GM19328 (cell line): ENCODE data around the gene DGKZ.
"Not testable (repeated sequence)": the region's sequence is repeated elsewhere in the genome, so short reads cannot be mapped to it uniquely, and the experiment has no call there.

Source experiments
- ATAC-seq: cut with Tn5 transposase; IDR thresholded peaks from one replicate; pipeline ENCODE4 v1.9.1; 2021; ENCODE audit warnings: mild to moderate bottlenecking, moderate library complexity; ENCODE audit not compliant: unreplicated experiment

DGKZ gene, protein sequence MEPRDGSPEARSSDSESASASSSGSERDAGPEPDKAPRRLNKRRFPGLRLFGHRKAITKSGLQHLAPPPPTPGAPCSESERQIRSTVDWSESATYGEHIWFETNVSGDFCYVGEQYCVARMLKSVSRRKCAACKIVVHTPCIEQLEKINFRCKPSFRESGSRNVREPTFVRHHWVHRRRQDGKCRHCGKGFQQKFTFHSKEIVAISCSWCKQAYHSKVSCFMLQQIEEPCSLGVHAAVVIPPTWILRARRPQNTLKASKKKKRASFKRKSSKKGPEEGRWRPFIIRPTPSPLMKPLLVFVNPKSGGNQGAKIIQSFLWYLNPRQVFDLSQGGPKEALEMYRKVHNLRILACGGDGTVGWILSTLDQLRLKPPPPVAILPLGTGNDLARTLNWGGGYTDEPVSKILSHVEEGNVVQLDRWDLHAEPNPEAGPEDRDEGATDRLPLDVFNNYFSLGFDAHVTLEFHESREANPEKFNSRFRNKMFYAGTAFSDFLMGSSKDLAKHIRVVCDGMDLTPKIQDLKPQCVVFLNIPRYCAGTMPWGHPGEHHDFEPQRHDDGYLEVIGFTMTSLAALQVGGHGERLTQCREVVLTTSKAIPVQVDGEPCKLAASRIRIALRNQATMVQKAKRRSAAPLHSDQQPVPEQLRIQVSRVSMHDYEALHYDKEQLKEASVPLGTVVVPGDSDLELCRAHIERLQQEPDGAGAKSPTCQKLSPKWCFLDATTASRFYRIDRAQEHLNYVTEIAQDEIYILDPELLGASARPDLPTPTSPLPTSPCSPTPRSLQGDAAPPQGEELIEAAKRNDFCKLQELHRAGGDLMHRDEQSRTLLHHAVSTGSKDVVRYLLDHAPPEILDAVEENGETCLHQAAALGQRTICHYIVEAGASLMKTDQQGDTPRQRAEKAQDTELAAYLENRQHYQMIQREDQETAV

DNA sequence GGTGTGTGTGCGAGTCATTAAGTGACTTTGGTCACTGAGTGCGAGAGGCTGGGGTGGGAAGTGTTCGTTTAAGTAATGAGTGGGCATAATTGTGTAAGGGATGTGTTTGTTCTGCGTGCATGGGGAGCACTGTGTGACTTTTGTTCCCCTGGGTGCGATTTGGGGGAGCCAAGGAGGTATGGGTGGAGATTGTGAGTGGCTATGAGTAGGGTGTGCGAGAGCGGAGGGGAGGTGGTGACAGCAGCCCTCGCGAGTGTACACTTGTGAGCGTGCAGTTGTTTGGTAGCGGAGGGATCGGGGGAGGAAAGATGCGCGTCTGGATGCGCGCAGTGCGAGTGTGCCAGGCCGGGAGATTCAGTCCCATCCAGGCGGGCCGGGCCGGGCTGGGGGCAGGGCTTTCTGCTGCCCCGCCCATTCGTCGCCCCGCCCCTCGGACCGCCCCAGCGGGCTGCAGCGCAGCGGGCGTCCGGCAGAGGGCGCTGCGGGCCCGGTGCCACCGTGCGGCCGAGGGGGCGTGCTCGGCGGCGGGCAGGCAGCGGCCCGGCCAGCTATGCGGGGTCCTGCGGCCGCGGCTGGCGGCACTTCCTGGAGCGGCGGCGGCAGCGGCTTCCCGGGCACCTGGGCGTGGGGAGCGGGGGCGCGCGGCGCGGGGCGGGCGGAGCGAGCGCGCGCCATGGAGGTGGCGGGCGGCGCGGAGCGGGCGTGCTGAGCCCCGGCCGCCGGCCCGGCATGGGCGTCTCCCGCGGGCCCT, at the start of gene DGKZ:
TSS of gene DGKZ (plus strand) at position 578 of the 751 bp plus-strand sequence. CDS start 197 bp downstream, outside the sequence.
- ATAC-seq: peak; percentile 64

DNA sequence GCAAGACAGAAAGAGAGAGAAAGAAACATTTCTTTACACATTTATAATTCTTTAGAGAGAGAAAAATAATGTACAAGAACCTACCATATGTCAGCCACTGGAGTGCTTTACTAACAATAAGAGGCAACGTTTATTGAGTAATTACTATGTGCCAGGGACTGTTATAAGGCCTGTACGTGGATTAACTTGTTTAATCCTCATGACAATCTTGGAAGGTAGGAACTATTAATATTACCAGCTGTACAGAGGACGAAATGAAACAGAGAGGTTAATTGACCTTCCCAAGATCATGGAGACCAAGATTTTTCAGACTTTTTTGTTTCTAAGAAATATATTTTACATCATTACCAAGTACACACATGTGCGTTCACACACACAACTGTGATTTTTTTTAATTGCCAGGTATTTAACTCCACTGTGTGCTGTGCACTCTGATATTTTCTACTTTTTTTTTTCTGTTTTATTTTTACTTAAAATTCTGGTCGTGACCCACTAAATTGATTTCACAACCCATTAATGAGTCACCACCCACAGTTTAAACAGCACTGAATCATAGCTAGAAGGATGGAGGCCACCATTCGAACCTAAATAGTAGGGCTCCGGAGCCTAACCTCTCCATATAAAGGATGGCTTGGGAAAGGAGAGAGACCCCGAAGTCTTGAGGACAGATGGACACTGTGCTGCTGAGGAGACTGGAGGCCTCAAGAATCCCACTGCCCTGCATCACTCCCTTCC, 48.4 kb upstream of the DGKZ start:
- ATAC-seq: no peak

DNA sequence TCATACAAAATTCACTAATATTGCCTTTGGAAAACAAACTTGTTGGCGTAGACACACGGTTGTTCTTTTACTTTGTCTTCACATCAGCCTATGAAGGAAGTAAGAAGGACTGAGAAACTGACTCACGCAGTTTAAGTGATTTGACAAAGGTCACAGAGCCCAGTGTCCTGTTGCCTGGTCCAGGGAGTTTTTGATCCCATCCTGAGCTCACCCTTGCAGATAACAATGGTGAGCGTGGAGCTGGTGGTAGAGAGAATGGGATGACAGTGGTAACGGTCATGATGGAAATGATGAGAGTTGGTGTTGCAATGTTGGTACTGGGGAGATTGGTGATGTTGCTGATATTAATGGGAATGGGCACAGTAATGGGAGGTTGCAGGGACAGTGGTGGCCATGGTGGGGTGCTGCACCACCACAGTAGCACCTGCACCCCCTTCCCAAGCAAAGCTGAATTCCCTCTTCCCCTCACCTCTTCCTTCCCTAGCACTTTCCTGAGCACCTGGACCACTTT, 47.8 kb upstream of the DGKZ start:
- ATAC-seq: no peak

DNA sequence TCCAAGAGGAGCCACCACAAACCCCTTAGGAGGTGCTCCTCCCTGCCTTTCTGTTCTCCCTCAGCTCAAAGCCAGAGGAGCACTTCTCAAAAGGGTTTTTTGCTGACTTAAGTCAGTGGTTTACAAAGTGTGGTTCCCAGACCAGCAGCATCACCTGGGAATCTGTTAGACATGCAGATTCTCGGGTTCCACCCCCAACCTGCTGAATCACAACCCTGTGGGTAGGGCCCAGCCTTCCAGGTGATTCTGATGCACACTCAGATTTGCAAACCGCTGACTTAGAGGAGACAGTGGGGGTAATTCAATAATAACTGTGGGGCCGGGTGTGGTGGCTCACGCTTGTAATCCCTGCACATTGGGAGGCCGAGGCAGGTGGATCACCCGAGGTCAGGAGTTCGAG, 47.0 kb upstream of the DGKZ start:
- ATAC-seq: no peak

DNA sequence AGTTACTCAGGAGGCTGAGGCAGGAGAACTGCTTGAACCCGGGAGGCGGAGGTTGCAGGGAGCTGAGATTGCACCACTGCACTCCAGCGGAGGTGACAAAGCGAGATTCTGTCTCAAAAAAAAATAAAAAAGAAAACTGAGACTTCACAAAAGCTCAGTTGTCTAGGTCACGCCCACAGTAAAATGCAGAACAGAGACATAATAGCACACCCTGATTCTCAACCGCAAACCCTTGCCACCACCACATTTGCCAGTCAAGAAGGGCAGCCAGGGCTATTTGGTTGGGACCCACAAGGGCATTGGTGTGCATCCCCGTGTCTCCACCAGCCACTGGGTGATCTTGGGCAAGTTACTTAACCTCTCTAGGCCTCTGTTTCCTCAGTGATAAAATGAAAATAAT, 44.4 kb upstream of the DGKZ start:
- ATAC-seq: no peak

DNA sequence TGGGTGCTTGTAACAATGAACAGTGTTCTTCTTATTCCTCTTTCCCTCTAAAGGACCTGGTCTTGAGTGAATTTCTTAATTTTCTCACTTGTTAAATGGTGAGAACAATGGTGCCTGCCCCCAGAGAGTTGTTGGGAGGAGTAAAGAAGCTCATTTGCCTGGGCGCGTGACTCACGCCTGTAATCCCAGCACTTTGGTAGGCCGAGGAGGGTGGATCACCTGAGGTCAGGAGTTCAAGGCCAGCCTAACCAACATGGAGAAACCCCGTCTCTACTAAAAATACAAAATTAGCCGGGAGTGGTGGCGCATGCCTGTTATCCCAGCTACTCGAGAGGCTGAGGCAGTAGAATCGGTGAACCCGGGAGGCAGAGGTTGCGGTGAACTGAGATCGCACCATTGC, 43.2 kb upstream of the DGKZ start:
- ATAC-seq: not testable (repeated sequence)

DNA sequence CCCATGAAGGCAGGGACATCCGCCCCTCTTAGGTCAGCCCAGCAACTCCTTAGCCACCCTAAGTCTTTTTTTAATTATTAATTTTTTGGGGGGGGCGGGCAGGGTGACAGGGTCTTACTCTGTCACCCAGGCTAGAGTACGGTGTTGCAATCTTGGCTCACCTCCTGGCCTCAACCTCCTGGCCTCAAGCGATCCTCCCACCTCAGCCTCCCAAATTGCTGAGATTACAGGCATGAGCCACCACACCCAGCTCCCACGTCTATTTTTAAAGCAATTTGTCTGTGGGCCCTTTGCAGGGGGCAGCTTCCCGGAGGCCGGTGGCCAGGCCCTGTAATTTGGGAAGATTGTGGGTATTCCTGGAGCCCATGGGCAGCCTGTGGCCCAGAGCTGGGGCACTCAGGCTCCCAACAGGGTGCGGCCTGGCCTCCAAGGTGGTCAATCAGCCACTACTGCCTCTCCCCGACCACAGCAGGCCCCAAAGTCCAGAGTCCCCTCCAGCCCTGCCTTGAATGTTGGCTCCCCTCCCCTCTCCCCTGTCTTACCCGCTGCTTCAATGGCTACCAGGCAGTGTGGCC, 42.6 kb upstream of the DGKZ start:
- no peak for ATAC-seq

DNA sequence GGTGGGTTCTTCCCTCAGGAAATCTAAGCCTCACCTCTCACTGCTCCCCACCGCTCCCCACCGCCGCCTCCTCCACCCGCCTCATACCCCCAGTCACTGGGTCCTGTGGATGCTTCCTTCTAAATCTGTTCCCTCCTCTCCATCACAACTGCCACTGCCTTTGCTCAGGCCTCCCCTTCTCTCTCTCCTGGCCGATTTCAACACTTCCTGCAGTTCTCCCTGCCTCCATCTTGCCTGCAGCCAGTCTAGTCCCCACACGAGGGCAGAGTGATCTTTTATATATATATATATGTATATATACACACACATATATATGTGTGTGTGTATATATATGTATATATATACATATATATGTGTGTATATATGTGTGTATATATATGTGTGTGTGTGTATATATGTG, 42.0 kb upstream of the DGKZ start:
- no peak for ATAC-seq

DNA sequence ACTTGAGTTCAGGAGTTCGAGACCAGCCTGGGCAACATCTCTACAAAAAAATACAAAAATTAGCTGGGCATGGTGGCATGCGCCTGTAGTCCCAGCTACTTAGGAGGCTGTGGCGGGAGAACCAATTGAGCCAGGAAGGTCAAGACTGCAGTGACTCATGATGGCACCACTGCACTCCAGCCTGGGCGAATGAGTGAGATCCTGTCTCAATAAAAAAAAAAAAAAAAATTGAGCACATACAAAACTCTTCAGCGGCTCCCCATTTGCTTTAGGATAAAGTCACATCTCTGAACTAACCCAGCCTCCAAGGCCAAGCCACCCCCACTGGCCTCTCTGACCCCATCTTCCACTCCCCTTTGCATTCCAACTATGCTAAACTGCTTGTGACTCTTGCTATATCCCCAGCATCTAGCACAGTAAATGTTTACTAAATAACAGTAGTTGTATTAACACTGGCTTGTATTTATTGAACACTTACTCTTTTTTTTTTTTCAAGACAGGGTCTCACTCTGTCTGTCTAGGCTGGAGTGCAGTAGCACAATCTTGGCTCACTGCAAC, 40.9 kb upstream of the DGKZ start:
- ATAC-seq: no peak

DNA sequence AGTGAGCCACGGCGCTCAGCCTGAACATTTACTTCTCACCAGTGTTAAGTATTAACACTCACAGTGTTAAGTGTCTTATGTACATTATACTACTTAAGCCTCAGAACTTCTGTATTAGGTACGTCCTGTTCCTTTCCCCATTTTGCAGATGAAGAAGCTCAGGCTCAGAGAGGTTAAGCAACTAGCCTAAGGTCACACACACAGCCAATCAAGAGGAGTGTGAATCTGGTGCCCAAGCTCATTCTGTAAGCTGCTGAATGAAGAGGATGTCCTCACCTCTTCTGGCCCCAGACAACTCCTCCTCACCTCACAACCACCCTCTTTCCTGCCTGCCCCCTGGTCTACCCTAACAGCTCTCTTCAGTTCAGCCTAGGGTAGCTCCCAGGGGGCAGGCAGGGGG, 39.9 kb upstream of the DGKZ start:
- no peak for ATAC-seq

DNA sequence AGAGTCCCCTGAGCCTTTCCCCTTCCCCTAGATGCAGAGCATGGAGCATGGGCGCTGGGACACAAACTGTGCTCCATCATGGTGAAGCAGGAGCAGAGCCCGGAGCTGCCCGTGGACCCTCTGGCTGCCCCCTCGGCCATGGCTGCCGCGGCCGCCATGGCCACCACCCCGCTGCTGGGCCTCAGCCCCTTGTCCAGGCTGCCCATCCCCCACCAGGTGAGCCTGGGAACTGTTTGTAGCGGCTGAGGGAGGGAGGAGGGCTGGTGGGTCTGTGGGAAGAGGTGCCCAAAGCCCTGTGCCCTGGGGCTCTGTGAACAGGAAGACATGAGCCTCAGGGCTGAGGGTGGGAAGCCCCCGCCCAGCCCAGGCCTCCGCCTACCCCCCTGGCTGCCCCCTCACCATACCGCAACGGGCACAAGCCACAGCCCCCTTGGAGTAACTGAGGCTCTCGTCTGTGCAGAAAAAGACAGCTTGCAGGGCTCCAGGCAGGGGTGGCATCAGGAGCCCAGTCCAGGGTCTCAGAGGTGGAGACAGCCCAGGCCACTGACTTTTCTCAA, 39.4 kb upstream of the DGKZ start:
- ATAC-seq: no peak

DNA sequence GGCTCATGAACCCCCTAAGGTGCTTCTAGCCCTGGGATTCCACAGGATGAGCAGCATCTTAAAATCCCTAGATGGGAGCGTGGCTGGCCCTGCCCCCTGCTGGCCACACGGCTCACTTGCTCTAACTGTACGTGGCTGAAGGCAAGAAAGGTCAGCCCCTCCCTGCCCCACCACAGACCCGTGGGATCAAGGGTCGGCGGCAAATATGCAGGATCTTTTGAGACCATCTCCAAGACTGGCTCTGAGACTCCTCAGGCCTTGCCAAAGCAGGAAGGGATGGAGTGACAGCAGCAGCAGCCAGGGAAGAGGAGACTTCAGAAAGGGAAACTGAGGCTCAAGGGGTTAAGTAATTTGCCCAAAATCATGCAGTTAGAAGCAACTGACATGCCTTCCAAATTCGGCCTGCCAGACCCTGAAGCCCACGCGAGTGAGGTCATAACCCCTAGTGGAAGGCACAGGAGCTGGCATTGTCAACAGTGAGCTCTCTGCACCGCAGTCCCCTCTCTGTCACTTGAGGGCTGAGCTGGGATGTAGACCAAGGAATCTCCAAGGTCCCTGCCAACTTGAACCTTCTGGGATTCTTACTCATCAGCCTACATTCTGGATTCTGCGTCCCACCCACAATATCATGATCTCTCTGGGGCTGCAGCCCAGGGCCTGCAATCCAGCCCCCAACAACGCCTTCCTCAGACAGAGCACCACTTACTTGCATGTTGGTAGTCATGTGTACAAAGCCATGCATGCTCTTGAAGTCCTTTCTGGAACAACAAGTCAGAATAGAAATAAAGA, 38.4 kb upstream of the DGKZ start:
- no peak for ATAC-seq

DNA sequence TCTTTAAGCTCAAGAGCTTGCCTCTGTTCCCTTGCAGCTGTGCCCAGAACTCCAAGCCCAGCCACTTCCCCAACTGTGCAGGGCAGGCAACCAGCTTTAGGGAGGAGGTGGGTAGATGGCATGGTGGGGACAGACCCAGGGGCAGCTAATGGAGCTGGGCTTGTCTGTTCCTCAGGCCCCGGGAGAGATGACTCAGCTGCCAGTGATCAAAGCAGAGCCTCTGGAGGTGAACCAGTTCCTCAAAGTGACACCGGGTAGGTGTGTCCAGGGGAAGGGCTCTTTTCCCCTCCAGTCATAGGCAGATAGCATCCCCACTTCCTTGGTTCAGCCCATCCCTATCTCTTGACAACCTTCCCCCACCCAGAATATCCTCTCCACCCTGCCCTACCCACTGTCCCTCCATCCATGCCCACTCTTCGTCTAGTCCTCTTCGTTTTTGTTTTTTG, 37.4 kb upstream of the DGKZ start:
- no peak for ATAC-seq

DNA sequence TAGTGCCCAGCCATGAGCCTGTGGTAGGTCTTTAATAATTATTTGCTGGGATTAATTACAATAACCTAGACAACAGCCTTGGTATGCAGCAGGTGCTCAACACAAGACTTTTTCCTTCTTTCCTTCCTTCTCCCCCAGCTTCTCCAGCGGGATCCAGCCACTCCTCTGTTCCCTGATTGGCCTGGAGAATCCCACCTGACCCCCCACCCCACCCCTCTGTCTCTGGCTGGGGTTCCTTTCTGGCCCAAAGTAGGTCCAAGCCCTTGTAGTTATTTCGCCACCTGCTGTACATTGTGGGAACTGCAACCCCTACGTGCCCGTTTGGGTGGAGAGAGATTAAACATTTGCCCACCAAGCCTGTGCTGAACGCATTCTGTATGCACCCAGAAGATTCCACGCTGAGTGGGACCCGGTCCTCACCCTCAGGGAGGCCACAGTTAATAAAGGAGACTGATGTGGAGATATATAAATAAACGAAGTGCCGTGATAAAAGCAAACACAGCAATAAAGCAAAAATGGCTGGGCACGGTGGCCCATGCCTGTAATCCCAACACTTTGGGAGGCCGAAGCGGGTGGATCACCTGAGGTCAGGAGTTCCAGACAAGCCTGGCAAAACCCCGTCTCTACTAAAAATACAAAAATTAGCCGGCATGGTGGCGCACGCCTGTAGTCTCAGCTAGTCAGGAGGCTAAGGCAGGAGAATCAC, 32.1 kb upstream of the DGKZ start:
- ATAC-seq: no peak

DNA sequence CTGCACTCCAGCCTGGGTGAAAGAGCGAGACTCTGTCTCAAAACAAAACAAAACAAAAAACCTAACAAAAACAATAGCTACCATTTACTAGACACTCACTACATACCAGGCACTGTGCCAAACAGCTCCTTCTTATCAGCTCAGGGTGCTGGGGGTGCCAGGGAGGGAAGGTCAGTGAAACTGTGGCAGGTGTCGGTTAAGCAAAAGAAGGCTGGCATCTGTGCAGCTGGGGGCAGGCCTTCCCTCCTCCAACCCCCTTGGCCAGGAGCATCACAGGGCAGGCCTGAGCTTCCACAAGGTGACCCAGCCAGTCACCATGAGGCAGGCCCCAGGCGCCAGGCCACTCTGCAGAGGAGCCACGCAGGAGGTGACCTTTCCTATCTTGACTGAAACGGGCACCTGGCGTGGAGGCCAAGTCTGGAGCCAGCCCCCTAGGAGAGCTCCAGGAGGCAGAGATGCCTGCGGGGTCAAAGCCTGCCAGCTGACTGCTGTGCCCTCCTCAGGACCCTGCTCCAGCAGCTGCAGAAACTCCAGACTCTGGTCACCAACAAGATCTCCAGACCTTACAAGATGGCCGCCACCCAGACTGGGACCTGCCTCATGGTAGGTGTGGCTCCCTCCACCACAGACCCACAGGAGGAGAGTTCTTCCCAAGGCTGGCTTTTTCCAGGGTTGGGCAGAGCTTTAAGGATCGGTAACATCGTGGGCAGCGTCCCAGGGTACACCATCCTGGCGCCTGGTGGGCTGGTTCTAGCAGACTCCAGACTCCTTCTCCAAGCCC, 31.3 kb upstream of the DGKZ start:
- no peak for ATAC-seq

DNA sequence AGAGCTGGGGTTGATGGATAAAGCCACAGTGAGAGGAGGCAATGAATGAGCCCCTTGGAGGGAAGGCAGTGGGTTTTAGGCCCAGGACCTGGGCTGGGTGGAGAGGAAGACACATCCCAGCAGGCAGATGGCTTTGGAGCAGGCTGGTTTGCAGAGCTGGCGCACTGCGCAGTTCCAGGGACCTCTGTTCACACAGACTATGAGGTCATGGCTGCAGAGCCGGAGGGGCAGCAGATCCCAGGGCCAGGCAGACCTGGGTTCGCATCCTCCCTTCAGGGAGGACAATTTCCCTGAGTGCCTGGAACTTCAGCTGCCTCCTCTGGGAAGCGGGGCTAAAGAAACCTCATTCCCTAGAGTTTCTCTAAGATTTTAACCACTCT, 28.2 kb upstream of the DGKZ start:
- no peak for ATAC-seq

DNA sequence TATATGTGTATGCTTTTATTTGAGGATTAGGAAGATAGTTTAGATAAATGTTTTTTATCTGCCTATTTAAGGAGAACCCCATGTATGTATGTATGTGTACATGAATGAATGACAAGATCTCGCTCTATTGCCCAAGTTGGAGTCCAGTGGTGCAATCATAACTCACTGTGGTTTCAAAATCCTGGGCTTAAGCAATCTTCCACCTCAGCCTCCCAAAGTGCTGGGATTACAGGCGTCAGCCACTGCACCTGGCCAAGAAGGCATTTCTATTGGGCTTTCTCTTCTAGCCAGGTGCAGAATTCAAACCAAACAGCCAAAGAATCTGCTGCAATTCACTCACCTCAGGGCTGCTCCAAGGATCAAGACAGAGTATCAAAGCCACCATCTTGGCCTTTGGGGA, 25.5 kb upstream of the DGKZ start:
- no peak for ATAC-seq
